IMR-90 (cell line): ENCODE data around the gene DDX42. TPM values are rescaled to one million over a fixed set of nuclear protein-coding genes. Genes with fewer than 3 reads are reported as not detected.
A peak's percentile ranks its signal among the peaks of the same experiment; 100 is the strongest.

ENCODE experiments used
- ATAC-seq: fragments of 200-7000 bp; cut with Tn5 transposase; 2 replicates; pipeline ENCODE4 v1.9.1; 2020; ENCODE audit warnings: low read depth, mild to moderate bottlenecking, moderate library complexity
- BruUV-seq: library from RNA; stranded (reverse); fragments of 400-500 nt; replicated peaks from 2 replicates; lab custom pipeline; 2021; lab: Mats Ljungman, UMichigan
- CTCF ChIA-PET: fragments of 300-600 bp; formaldehyde crosslinking; extraction: SDS; loops from one replicate; lab custom pipeline; 2021; ENCODE audit warnings: antibody characterized with exemption; lab: Yijun Ruan, JAX
- POLR2A ChIA-PET: fragments of 300-600 bp; sonication (Branson Sonifier 250); formaldehyde crosslinking; loops from one replicate; lab custom pipeline; 2022; ENCODE audit warnings: antibody characterized with exemption; ENCODE audit not compliant: unreplicated experiment; lab: Charles Lee
- DNase-seq: peaks from one replicate; pipeline ENCODE4 v3.0.0; 2013
- H2AFZ ChIP-seq: replicated peaks from 2 replicates; pipeline ENCODE3; 2013; ENCODE audit warnings: low read length, mild to moderate bottlenecking; ENCODE audit not compliant: poor library complexity
- H2AK5ac ChIP-seq: 2 replicates; pipeline ENCODE4 v1.6.1; 2013; ENCODE audit warnings: low read depth, low read length, inconsistent platforms
- H2AK9ac ChIP-seq: replicated peaks from 2 replicates; pipeline ENCODE3; 2013; ENCODE audit warnings: mild to moderate bottlenecking, low read depth, low read length, moderate library complexity; ENCODE audit not compliant: poor library complexity
- H2BK120ac ChIP-seq: 2 replicates; pipeline ENCODE4 v1.6.1; 2013; ENCODE audit warnings: low read depth, low read length, inconsistent platforms
- H2BK15ac ChIP-seq: 3 replicates; pipeline ENCODE4 v1.6.1; 2013; ENCODE audit warnings: low read depth, low read length, inconsistent platforms
- H2BK20ac ChIP-seq: 2 replicates; pipeline ENCODE4 v1.6.1; 2013; ENCODE audit warnings: low read depth, mild to moderate bottlenecking, inconsistent platforms, low read length, moderate library complexity
- H2BK5ac ChIP-seq: 2 replicates; pipeline ENCODE4 v1.6.1; 2013; ENCODE audit warnings: mild to moderate bottlenecking, low read depth, low read length, inconsistent platforms; ENCODE audit not compliant: poor library complexity, severe bottlenecking
- H3K14ac ChIP-seq: replicated peaks from 2 replicates; pipeline ENCODE4 v1.6.1; 2013; ENCODE audit warnings: low read depth, low read length, inconsistent platforms
- H3K18ac ChIP-seq: 2 replicates; pipeline ENCODE4 v1.6.1; 2013; ENCODE audit warnings: low read depth, low read length, control low read depth
- H3K23ac ChIP-seq: 2 replicates; pipeline ENCODE4 v1.6.1; 2013; ENCODE audit warnings: low read depth, low read length, inconsistent platforms
- H3K27ac ChIP-seq: 2 replicates; pipeline ENCODE4 v1.5.1; 2013; ENCODE audit warnings: mild to moderate bottlenecking, control low read depth, low read length; ENCODE audit not compliant: insufficient read depth
- H3K27me3 ChIP-seq: 2 replicates; pipeline ENCODE4 v1.6.1; 2013; ENCODE audit warnings: low read length; ENCODE audit not compliant: control insufficient read depth, insufficient read depth
- H3K36me3 ChIP-seq: 2 replicates; pipeline ENCODE4 v1.6.1; 2013; ENCODE audit warnings: low read length, mixed read lengths; ENCODE audit not compliant: control insufficient read depth, insufficient read depth
- H3K4ac ChIP-seq: 2 replicates; pipeline ENCODE4 v1.6.1; 2013; ENCODE audit warnings: low read depth, low read length, inconsistent platforms
- H3K4me1 ChIP-seq: 2 replicates; pipeline ENCODE4 v1.6.1; 2013; ENCODE audit warnings: low read length, mixed read lengths; ENCODE audit not compliant: control insufficient read depth, insufficient read depth
- H3K4me2 ChIP-seq: 2 replicates; pipeline ENCODE4 v1.6.1; 2013; ENCODE audit warnings: low read depth, mild to moderate bottlenecking, control low read depth, low read length, moderate library complexity
- H3K4me3 ChIP-seq: 2 replicates; pipeline ENCODE4 v1.5.1; 2013; ENCODE audit warnings: low read depth, mild to moderate bottlenecking, control low read depth, low read length, moderate library complexity; ENCODE audit not compliant: insufficient read depth
- H3K56ac ChIP-seq: 2 replicates; pipeline ENCODE4 v1.6.1; 2013; ENCODE audit warnings: low read length, inconsistent platforms; ENCODE audit not compliant: insufficient read depth; ENCODE audit errors: extremely low read depth
- H3K79me1 ChIP-seq, 2 experiments: 2 replicates each; pipeline ENCODE4 v1.6.1; 2013; ENCODE audit warnings: low read length in 2 of 2, inconsistent platforms in 1 of 2, low read depth in 1 of 2
- H3K9ac ChIP-seq: 2 replicates; pipeline ENCODE4 v1.6.1; 2013; ENCODE audit warnings: low read depth, low read length, control low read depth
- H3K9me1 ChIP-seq: 2 replicates; pipeline ENCODE4 v1.6.1; 2013; ENCODE audit warnings: low read length, inconsistent platforms; ENCODE audit not compliant: insufficient read depth
- H3K9me3 ChIP-seq: 2 replicates; pipeline ENCODE4 v1.6.1; 2013; ENCODE audit warnings: low read length; ENCODE audit not compliant: control insufficient read depth, insufficient read depth
- H4K20me1 ChIP-seq: 2 replicates; pipeline ENCODE4 v1.6.1; 2013; ENCODE audit warnings: low read length, inconsistent platforms; ENCODE audit not compliant: insufficient read depth
- H4K5ac ChIP-seq: 2 replicates; pipeline ENCODE4 v1.6.1; 2013; ENCODE audit warnings: mild to moderate bottlenecking, low read depth, low read length, control low read depth
- H4K8ac ChIP-seq, 2 experiments: 2 replicates each; pipeline ENCODE4 v1.6.1; 2013; ENCODE audit warnings: low read depth in 2 of 2, low read length in 2 of 2, control low read depth in 1 of 2, inconsistent platforms in 1 of 2
- H4K91ac ChIP-seq: 2 replicates; pipeline ENCODE4 v1.6.1; 2013; ENCODE audit warnings: low read depth, low read length, inconsistent platforms; ENCODE audit not compliant: insufficient read depth
- ELK1 ChIP-seq: fragments of 150-350 bp; IDR thresholded peaks from 2 replicates; pipeline ENCODE4 v1.6.1; 2016; ENCODE audit warnings: low read depth, mild to moderate bottlenecking, low read length, moderate library complexity, borderline replicate concordance
- MXI1 ChIP-seq: IDR thresholded peaks from 2 replicates; pipeline ENCODE4 v1.6.1; 2012; ENCODE audit warnings: low read depth, mild to moderate bottlenecking, low read length, moderate library complexity, borderline replicate concordance
- POLR2A ChIP-seq: IDR thresholded peaks from 2 replicates; pipeline ENCODE4 v1.6.1; 2012; ENCODE audit warnings: mild to moderate bottlenecking, low read depth, low read length
- RFX5 ChIP-seq: IDR thresholded peaks from 2 replicates; pipeline ENCODE4 v1.8.0; 2012; ENCODE audit warnings: low read depth, mild to moderate bottlenecking, low read length, moderate library complexity
- WGBS, 2 experiments: methylation state at CpG; one replicate each; pipeline versions ENCODE4 v1.1.5 to v1.1.7; 2013; ENCODE audit warnings: missing lambda C conversion rate in 2 of 2; ENCODE audit not compliant: insufficient read length in 1 of 2; ENCODE audit errors: extremely low coverage in 2 of 2; 5-methylcytosine and 5-hydroxymethylcytosine counted together
- dilution Hi-C: fragments of 300-500 bp; cut with HindIII; formaldehyde crosslinking; loops from one replicate; pipeline ENCODE4 v1.14.3; 2018; ENCODE audit warnings: low sequenced_read_pairs; ENCODE audit not compliant: unreplicated experiment
- in situ Hi-C: fragments of 300-500 bp; cut with MboI; formaldehyde crosslinking; loops from 3 replicates; pipeline ENCODE4 v1.14.3; 2019; ENCODE audit warnings: low sequenced_read_pairs, inconsistent platforms, mixed read lengths
- intact Hi-C: fragments of 100-400 bp; cut with micrococcal nuclease; formaldehyde crosslinking; loops from 2 replicates; pipeline ENCODE4 v1.10.0; 2022
- polyA plus RNA-seq, 3 experiments: library from polyadenylated mRNA; depleted of rRNA; stranded (reverse); fragments of >200 nt; gene quantifications; 2 replicates each; pipeline ENCODE4 v1.2.3, GENCODE V29; 2012; ENCODE audit warnings: low replicate concordance in 1 of 3
- total RNA-seq: library from RNA; depleted of rRNA; stranded (reverse); fragments of >200 nt; gene quantifications from 2 replicates; pipeline ENCODE4 v1.2.3, GENCODE V29; 2012

DDX42 gene
- total and polyA plus RNA-seq, 2 of the 4 experiments (the other 2 are of a cell fraction): 75.8 to 91.5 TPM

DNA sequence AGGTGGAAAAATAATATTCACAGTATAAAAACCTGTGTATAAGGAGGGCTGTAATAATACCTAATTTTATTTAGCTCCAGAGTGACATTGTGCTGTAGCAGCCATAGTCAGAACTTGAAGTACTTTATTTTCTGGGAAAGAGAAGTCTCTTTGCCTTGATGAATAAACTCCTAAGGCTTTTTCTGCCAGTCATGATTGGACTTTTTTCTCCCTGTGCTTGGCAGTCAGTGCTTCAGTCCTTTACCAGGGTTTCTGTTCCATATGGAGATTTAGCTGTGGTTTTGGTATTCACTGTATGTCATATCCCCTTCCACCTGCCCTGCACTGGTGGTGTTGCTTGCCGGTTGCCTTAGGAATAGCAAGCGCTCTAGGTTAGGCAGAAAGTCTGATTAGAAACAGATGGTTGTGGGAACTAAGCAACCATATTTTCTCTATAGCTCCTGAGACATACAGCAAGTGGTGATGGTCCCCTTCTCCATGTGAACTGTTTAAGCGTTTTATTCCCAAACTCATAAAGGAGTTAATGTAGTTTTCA, 24.7 kb downstream of the DDX42 start:
- H4K91ac ChIP-seq: no peak overlapping the region
- H3K27ac ChIP-seq: no peak overlapping the region
- H3K9me1 ChIP-seq: no peaks in the 10 kb centered on the region
- H3K36me3 ChIP-seq: peaks cover 65% of the 10 kb centered on the region
- no peak overlapping the region for H3K4ac ChIP-seq
- ChIA-PET POLR2A (no interaction called here), CTCF (interaction anchor here (0.7 to 1.5 kb wide), 2 partner anchors 18 to 50 kb away, joined by 5 to 6 read pairs; no protein-coding TSS in a partner anchor)
- H3K4me1 ChIP-seq: no peaks in the 10 kb centered on the region
- no peak overlapping the region for H2BK15ac ChIP-seq
- H4K20me1 ChIP-seq: peaks cover 9% of the 10 kb centered on the region
- H3K9me3 ChIP-seq: no peaks in the 10 kb centered on the region
- H3K14ac ChIP-seq: no peak overlapping the region
- peak; percentile 8 for DNase-seq
- H3K18ac ChIP-seq: no peak overlapping the region
- H2AK5ac ChIP-seq: no peak overlapping the region
- H3K4me3 ChIP-seq: no peak overlapping the region
- no TSS peak for BruUV-seq
- H4K5ac ChIP-seq: no peak overlapping the region
- no peak overlapping the region for H2BK120ac ChIP-seq
- ATAC-seq: no peak
- no peak overlapping the region for H4K8ac ChIP-seq
- no peak overlapping the region for H3K9ac ChIP-seq
- H2BK5ac ChIP-seq: no peak overlapping the region
- no peak overlapping the region for H2AFZ ChIP-seq
- no peak overlapping the region for H2AK9ac ChIP-seq
- H2BK20ac ChIP-seq: no peak overlapping the region
- no peak overlapping the region for H3K56ac ChIP-seq
- intact Hi-C loops (loop anchor here (5.0 kb wide), 1 partner anchor 41 kb away; no protein-coding TSS in a partner anchor), in situ Hi-C loops (no loop called here), dilution Hi-C loops (no loop called here)
- no peak overlapping the region for H3K4me2 ChIP-seq
- H3K23ac ChIP-seq: no peak overlapping the region
- TF ChIP-seq MXI1 (no peak), RFX5 (no peak), POLR2A (no peak), ELK1 (no peak)
- no CpG with 5 or more reads among the region's 3 CpGs for WGBS, 2 experiments
- no peaks in the 10 kb centered on the region for H3K27me3 ChIP-seq
- H3K79me1 ChIP-seq: peaks cover 39 to 47% of the 10 kb centered on the region in 2 experiments
